Measurements from ENCODE around the gene DBF4B. TPM values are rescaled to one million over a fixed set of nuclear protein-coding genes. Genes with fewer than 3 reads are reported as not detected.
A peak's percentile ranks its signal among the peaks of the same experiment; 100 is the strongest.

Gene DBF4B
- polyA plus RNA-seq, 1 experiment: 3.0 TPM

- TF ChIP-seq, protein P1, sequence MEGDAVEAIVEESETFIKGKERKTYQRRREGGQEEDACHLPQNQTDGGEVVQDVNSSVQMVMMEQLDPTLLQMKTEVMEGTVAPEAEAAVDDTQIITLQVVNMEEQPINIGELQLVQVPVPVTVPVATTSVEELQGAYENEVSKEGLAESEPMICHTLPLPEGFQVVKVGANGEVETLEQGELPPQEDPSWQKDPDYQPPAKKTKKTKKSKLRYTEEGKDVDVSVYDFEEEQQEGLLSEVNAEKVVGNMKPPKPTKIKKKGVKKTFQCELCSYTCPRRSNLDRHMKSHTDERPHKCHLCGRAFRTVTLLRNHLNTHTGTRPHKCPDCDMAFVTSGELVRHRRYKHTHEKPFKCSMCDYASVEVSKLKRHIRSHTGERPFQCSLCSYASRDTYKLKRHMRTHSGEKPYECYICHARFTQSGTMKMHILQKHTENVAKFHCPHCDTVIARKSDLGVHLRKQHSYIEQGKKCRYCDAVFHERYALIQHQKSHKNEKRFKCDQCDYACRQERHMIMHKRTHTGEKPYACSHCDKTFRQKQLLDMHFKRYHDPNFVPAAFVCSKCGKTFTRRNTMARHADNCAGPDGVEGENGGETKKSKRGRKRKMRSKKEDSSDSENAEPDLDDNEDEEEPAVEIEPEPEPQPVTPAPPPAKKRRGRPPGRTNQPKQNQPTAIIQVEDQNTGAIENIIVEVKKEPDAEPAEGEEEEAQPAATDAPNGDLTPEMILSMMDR (IDR thresholded peaks at IDR 0.05; ENCODE audit: low read depth, low read length): no peak
- Histone ChIP-seq H3K27me3 (ENCODE audit: control insufficient read depth, insufficient read depth, low read length) (peaks cover 23% of the 10 kb centered on the region), H3K9me3 (ENCODE audit: control insufficient read depth, insufficient read depth, low read length) (no peaks in the 10 kb centered on the region; the same call in 1 of the 2 replicates), H3K4me3 (ENCODE audit: low read depth, low read length) (peak within 1 kb of the TSS; percentile 53), H3K27ac (ENCODE audit: low read depth, low read length) (no peak within 1 kb of the TSS)
- ChIA-PET POLR2A (no interaction called here), CTCF (no interaction called here)
- no peak for DNase-seq (ENCODE audit: low read depth, low spot score)
Observed at GRCh38 chr17:44758414-44759085, 50.1 kb downstream of the DBF4B start, which contains the start of gene ADAM11. ADAM11 (plus strand) TSS chr17:44758988; CDS start chr17:44759200, 212 bp downstream.

DNA sequence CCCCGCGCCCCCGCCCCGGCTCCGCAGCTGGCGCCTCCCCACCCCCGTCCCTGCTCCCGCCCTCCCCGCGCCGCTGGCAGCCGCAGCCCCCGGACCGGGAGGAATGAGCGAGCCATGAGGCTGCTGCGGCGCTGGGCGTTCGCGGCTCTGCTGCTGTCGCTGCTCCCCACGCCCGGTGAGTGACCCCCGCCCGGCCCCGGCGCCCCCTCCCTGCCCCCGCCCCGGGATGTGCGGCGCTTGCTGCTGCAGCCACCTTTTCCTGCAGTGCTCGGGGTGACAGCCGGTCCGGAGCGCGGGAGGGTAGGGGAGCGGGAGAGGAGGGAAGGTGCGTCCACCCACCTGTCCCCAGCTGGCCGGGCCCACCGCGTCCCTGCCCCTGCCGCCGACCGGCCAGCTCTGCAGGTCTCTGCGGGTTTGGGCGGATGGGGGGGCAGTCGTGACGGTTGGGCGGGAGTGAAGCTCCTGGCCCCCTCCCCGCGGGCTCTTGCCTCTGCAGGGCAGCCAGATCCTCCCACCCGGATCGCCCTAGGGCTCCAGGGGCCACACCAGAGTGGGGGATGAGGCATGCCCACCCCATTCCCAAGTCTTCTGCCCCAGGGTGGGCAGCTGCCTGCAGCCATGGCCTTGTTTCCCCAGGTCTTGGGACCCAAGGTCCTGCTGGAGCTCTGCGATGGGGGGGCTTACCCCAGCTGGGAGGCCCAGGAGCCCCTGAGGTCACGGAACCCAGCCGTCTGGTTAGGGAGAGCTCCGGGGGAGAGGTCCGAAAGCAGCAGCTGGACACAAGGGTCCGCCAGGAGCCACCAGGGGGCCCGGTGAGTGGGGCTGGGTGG, 50.8 kb downstream of the DBF4B start:
- Histone ChIP-seq H3K9me3 (ENCODE audit: control insufficient read depth, insufficient read depth, low read length) (no peaks in the 10 kb centered on the region; the same call in 1 of the 2 replicates), H3K4me3 (ENCODE audit: low read depth, low read length) (peak overlapping the region; percentile 53), H3K27me3 (ENCODE audit: control insufficient read depth, insufficient read depth, low read length) (peaks cover 23% of the 10 kb centered on the region), H3K27ac (ENCODE audit: low read depth, low read length) (no peak overlapping the region)
- TF ChIP-seq, protein P1 (IDR thresholded peaks at IDR 0.05; ENCODE audit: low read depth, low read length): peak; percentile 9; the same call in 1 of the 2 replicates
- POLR2A ChIA-PET: no interaction called here
- CTCF ChIA-PET: no interaction called here
- no peak for DNase-seq (ENCODE audit: low read depth, low spot score)

DNA sequence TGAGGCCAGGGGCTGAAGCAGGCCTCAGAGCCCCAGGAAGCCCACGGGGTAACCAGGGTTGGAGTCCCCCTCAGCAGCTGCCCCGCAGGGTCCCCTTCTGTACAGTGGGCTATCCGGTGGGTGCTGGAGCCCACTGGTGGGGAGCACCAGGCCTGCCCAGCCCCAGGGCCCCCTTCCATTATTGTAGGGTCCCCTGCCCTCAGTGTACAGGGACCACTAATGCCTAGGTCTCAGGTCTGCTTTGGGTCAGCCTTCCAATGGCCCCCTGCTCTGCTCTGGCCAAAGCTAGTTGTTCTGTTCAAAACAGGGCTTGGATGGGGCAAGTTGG, 51.4 kb downstream of the DBF4B start:
- DNase-seq (ENCODE audit: low read depth, low spot score): no peak
- CTCF ChIA-PET: no interaction called here
- Histone ChIP-seq H3K27me3 (ENCODE audit: control insufficient read depth, insufficient read depth, low read length) (peaks cover 23% of the 10 kb centered on the region), H3K4me3 (ENCODE audit: low read depth, low read length) (no peak overlapping the region), H3K27ac (ENCODE audit: low read depth, low read length) (no peak overlapping the region), H3K9me3 (ENCODE audit: control insufficient read depth, insufficient read depth, low read length) (no peaks in the 10 kb centered on the region; the same call in 1 of the 2 replicates)
- TF ChIP-seq, protein P1 (IDR thresholded peaks at IDR 0.05; ENCODE audit: low read depth, low read length): no peak
- POLR2A ChIA-PET: no interaction called here

DNA sequence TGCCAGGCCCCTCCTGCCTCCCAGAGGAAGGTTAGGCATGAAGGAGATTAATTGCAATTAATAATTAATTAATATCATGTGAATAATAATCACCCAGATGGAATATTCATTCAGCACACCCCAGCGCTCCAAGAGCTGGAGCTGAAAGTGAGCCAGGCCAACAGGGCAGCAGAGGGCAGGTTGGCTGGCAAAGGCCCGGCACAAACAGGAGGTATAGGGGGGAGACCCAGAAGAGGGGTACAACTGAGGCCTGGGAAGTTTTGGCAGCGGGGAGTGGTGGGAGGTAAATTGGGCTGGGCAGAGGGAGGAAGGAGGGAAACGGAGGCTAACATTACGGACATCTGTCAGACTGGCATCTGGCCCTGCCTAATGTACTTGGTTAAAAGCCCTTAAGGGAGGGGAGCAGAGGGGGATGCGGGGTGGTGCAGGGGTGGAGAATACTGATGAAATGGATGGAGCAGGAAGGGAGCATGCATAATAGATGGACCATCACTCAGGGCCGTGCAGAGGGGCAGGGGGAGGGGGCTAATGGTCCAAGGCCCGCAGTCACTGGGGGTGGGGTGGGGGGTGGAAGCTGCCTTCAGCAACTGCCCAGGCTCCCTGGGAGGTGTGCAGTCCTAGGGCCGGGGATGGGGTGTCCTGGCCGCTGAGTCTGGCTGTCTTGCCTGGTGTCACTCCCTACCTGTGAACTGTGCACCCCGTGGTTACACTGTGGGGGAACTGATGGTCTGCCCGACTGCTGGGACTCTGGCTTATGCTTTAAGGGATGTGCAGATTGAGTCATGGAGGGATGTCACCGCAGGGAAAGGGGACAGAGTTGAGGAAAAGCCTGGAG, 52.2 kb downstream of the DBF4B start:
- POLR2A ChIA-PET: no interaction called here
- no peak for DNase-seq (ENCODE audit: low read depth, low spot score)
- Histone ChIP-seq H3K9me3 (ENCODE audit: control insufficient read depth, insufficient read depth, low read length) (no peaks in the 10 kb centered on the region; the same call in 1 of the 2 replicates), H3K27ac (ENCODE audit: low read depth, low read length) (no peak overlapping the region), H3K27me3 (ENCODE audit: control insufficient read depth, insufficient read depth, low read length) (peaks cover 23% of the 10 kb centered on the region), H3K4me3 (ENCODE audit: low read depth, low read length) (no peak overlapping the region)
- TF ChIP-seq, protein P1 (IDR thresholded peaks at IDR 0.05; ENCODE audit: low read depth, low read length): no peak
- CTCF ChIA-PET: no interaction called here

All from AG04450 (cell line).